ENCODE data around the gene LIM2. TPM values are rescaled to one million over a fixed set of nuclear protein-coding genes. Genes with fewer than 3 reads are reported as not detected.
"Not testable (repeated sequence)": the region's sequence is repeated elsewhere in the genome, so short reads cannot be mapped to it uniquely, and the experiment has no call there.

Gene LIM2
- total RNA-seq, 1 experiment from 2014 or later = not detected

DNA sequence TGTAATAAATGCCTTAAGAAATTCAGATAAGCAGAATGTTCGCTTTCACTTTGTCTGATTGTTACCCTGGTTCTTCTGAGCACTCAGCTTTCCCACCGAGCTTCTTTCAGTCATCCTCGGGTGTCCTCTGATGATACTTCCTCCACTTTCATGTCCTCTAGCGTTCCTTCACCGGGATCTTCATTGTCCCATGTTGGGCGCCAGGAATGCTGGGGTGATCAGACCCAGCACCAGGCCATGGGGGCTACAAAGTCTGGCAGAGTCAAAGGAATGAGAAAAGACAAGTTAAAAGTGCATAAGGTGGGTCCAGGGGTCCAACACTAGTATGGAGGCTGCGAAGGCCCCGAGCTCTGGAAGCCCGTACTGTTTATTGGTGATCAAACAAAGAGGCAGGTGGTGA, 14.3 kb upstream of the LIM2 start:
- Histone ChIP-seq H3K36me3 (no peaks in the 10 kb centered on the region), H3K27me3 (no peaks in the 10 kb centered on the region), H3K4me3 (no peak overlapping the region), H3K9me3 (peaks cover 10% of the 10 kb centered on the region; the same call in 1 of the 2 replicates)
- DNase-seq = no peak

DNA sequence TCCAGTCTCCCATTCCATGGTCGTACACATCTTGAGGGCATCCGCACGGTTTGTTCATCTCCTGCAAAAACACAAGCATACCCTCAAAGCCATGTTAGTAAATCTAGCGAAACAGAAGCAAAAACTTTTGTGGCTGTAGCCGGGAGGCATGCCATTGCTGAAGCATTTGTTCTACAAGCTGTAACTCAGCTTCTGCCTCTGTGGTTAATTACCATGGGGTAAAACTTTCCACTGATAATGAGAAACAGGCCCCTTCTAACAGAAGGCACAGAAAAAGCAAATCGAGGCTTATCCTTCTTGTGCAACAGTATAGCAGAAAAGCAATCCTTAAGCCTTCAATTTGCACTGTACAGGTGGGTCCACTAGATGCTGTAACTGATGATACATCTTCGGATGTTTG, 12.2 kb upstream of the LIM2 start:
- H3K27me3 ChIP-seq = not testable (repeated sequence)

DNA sequence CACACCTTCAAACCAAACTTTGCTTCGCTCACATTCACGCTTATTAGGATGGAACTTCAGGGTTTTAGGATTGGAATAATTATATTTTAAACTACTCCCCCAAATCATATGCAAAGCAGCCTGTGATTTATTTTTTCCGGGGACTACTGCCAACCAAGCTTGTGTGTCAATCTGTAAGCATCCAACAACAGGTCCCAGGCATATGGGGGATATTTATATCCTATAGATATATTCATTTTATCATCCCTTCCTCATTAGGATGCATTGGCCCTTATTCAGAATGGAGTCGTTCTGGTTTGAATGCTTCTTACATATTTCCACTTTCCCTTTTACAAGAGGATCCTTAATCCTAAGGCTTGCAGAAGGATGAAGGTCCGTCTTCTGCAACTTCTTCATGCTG, 11.5 kb upstream of the LIM2 start:
- DNase-seq = no peak
- H3K4me3 ChIP-seq = no peak overlapping the region
- H3K9me3 ChIP-seq = peaks cover 8% of the 10 kb centered on the region; the same call in 1 of the 2 replicates
- H3K27me3 ChIP-seq = no peaks in the 10 kb centered on the region
- H3K36me3 ChIP-seq = no peaks in the 10 kb centered on the region

More for the DNA sequence above, 12.2 kb upstream of the LIM2 start:
- not testable (repeated sequence) for DNase-seq, H3K4me3 ChIP-seq, H3K36me3 ChIP-seq, H3K9me3 ChIP-seq

DNA sequence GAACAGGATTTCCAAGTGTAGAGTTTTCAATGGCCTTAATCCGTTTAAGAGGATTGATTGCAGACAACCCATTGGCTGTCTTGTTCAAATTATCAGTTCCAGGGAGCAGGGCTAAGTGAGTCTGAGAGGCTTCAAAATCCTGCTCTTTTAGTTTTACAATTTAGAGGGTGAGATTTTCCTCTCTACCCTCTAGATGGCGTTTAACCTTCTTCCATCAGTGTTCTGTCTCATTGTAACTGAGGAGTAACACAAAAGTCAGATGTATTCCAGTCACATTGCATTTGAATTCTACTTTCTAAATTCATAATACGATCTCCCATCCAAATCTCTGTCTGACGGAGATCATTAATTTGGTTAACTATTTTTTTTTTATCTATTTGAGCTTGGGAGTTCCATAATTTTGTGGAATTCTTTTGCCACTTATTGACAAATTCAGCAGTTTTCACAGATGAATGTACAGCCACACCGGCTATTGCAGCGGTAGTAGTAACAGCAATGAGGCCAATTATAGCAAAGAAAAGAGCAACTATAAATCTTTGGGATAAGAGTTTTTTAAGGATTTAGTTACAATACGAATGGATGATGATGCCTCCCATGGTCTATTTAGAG, 10.4 kb upstream of the LIM2 start:
- no peaks in the 10 kb centered on the region for H3K36me3 ChIP-seq
- H3K4me3 ChIP-seq = no peak overlapping the region
- H3K27me3 ChIP-seq = no peaks in the 10 kb centered on the region
- no peak for DNase-seq
- H3K9me3 ChIP-seq = peaks cover 8% of the 10 kb centered on the region; the same call in 1 of the 2 replicates

DNA sequence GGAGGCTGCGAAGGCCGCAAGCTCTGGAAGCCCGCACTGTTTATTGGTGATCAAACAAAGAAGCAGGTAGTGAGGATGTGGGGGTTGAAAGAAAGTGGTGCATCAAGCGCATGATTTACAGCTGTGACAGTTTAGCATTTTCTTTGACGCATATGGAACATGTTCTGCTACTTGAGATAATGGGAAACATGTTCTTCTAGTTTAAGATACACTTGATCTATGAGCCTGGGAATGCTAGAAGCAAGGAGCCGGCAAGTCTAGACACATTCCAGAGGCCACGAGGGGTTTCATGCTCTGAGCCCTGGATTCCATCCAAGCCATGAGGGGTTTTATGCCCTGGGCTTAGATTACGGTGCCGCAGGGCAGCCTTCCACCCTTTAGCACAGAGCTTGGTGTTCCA, 9.7 kb upstream of the LIM2 start:
- DNase-seq, H3K27me3 ChIP-seq, H3K4me3 ChIP-seq, H3K9me3 ChIP-seq, H3K36me3 ChIP-seq: not testable (repeated sequence)

DNA sequence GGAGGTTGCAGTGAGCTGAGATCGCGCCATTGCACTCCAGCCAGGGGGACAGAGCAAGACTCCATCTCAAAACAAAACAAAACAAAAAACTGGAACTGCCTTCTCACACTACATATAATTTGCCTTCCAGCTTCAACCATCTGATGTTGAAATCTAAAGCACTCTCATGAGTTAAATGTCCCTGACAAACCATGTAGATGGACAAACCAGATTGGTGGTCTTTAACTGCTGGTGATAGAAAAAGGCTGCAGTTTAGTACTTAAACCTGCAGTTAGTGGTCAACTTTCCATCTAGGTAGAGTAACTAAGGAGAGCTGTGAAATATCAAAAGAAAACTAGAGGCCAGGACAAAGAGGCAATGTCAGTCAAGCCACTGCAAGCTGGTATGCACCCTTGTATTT, 8.4 kb upstream of the LIM2 start:
- no peaks in the 10 kb centered on the region for H3K36me3 ChIP-seq
- H3K27me3 ChIP-seq = no peaks in the 10 kb centered on the region
- no peaks in the 10 kb centered on the region for H3K9me3 ChIP-seq
- no peak for DNase-seq
- no peak overlapping the region for H3K4me3 ChIP-seq

DNA sequence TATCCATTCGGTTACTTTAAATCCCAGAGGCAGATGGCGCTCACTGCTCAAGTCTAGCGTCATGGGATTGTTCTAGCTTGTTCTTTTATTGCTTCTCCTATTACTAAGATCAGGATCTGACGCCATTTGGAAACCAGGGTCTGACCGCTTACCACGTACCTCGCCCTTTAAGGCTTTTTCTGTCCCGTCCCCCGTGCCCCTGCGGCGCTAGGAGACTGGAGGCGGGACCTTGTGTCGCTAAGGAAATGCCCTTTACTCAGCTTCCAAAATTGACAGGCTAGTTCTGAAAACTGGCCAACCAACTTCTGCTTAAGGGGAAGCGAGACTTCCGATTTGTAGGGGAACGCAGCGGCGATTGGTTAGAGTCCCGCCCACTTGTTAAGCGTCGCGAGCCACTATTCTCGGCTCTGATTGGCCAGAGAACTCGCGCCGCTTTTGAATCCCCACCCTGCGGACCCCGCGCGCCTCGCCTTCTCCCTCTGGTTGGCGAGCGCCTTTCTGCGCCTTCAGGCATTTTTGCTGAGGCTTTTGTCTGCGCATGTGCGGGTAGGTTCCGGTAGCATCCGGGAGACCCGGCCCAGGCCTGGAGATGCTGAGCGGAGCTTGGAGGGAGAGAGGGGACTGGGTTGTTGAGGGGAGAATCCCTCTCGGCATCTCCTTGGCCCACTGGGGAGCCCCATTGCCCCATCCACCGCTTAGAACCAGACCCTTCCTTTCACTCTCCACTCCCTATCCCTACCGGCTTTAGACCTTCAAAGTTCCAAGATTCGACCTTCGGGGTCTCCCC, 6.5 kb upstream of the LIM2 start:
- DNase-seq = peak; percentile 96
- Histone ChIP-seq H3K27me3 (no peaks in the 10 kb centered on the region), H3K9me3 (no peaks in the 10 kb centered on the region), H3K36me3 (no peaks in the 10 kb centered on the region), H3K4me3 (peak overlapping the region; percentile 60)

DNA sequence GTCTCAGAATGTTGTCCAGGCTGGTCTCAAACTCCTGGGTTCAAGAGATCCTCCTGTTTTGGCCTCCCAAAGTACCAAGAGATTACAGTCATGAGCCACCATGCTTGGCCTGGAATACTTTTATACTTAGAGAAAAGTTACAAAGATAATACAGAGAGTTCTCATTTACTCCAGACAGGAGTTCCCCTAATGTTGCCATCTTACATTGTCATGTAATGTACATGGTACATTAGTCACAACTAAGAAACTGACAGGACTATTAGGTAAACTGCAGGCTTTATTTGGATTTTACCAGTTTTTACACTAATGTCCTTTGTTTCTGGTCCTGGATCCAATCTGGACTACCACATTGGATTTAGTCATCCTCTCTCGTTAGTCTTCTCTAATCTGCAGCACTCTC, 4.9 kb upstream of the LIM2 start:
- Histone ChIP-seq H3K4me3 (no peak overlapping the region), H3K27me3 (no peaks in the 10 kb centered on the region), H3K9me3 (no peaks in the 10 kb centered on the region), H3K36me3 (no peaks in the 10 kb centered on the region)
- DNase-seq = no peak

DNA sequence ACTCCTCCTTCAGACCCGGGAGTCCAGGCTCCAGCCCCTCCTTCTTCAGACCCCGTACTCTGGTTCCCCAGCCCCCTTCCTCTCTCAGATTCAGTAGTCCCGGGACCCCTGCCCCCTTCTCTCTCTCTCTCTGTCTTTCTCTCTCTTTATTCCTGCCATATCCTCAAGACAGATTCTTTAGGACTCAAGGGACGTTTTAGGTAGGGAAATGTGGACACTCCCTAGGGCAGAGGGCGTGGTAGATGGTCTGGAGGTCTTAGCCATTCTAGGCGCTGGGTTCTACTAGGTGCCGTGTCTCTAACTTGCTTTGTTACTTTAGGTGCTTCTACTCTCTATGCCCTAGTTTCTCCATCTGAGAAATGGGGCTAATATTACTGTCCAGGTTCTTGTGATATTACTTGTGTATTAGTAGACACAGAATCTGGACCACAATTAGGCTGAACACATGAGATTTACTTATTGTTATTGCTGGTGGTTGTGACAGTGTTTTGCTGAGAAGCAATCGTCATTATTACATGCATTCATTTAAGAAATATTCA, 3.4 kb upstream of the LIM2 start:
- no peak overlapping the region for H3K4me3 ChIP-seq
- no peaks in the 10 kb centered on the region for H3K9me3 ChIP-seq
- H3K36me3 ChIP-seq = no peaks in the 10 kb centered on the region
- no peak for DNase-seq
- H3K27me3 ChIP-seq = no peaks in the 10 kb centered on the region

DNA sequence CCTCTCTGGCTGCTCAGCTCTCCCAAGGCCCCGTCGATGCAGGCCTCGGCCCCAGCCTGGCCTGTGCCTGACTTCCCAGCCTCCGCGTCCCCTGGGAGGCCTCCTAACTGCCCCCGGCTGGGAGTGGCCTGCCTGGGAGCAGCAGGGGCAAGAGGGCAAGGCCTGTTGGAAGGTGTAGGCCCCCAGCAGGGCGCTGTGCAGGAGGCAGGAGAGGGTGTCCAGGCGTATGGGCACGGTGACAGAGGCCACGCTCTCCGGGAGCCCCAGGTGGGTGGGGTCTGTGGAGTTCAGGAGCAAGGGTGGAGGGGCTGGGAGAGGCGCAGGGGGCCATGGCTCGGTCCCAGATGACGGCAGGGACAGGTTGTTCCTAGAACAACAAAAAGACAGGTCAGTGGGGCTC, 1.4 kb upstream of the LIM2 start:
- Histone ChIP-seq H3K9me3 (no peaks in the 10 kb centered on the region), H3K4me3 (no peak overlapping the region), H3K27me3 (no peaks in the 10 kb centered on the region), H3K36me3 (no peaks in the 10 kb centered on the region)
- no peak for DNase-seq

DNA sequence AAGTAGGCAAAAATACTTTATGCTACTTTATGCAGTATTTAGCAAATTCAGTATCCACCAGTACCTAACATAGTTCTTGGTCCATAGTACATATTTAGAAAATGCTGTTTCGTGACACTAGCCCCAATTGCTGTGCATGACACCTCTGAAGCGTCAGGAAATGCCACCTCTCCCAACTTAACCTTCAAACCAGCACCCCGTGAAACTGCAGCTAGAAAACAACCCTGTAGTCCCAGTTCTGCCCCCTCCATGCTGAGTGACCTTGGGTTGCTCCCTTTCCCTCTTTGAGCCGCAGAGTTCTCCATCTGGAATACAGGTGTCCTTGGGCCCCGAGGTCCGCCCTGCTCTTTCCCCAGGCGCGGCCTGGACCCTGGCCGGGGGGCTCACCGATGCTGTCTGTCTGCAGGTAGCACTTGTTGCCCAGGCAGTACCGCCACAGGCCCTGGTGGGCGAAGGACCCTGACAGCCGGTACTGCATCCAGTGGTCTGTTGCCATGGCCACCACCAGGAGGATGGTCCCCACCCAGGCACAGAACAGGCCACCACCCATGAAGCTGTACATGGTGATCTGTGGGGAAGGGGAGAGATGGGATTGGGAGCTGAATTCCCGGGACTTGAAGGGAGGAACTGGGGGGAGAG, 773 bp downstream of the LIM2 start:
- Histone ChIP-seq H3K36me3 (no peaks in the 10 kb centered on the region), H3K9me3 (no peaks in the 10 kb centered on the region), H3K27me3 (no peaks in the 10 kb centered on the region), H3K4me3 (no peak overlapping the region)
- no peak for DNase-seq

DNA sequence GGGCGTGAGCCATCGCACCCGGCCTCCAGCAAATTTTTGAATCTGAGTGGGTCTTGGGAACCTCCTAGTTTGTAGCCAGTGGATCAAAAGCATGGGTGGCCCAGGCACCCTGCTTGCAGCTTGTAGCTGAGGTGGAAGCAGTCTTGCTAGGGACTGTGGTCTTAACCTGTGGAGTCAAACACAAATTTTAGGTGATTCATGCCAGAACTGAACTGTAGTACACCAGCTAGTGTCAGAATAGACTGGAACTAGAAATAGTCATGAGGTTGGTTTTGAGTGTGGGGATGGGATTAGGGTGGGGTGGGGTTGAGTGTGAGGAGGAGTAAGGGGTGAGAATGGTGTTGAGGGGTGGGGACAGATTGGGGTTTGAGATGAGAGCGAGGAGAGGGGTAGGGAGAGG, 5.8 kb downstream of the LIM2 start:
- no peaks in the 10 kb centered on the region for H3K9me3 ChIP-seq
- no peak for DNase-seq
- H3K27me3 ChIP-seq = no peaks in the 10 kb centered on the region
- no peak overlapping the region for H3K4me3 ChIP-seq
- no peaks in the 10 kb centered on the region for H3K36me3 ChIP-seq

DNA sequence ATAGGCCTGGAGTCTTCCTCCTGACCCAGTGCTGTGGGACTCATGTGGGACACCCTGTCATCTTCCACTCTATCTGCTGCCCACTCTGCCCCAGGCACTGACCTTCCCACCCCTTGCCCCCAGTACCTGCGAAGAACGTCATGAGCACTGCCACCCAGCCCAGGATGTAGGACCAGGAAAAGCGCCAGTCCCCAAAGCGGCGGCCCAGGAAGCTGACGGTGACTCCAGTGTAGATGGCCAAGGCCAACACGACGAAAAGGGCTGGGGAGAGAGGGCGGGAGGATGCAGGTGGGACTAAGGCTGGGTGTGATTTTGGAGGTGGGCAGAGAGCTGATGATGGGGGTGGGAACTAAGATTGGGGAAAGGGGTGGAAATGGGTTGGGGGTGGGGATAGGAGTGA, 7.4 kb downstream of the LIM2 start:
- DNase-seq = no peak
- no peak overlapping the region for H3K4me3 ChIP-seq
- no peaks in the 10 kb centered on the region for H3K9me3 ChIP-seq
- no peaks in the 10 kb centered on the region for H3K36me3 ChIP-seq
- H3K27me3 ChIP-seq = no peaks in the 10 kb centered on the region

DNA sequence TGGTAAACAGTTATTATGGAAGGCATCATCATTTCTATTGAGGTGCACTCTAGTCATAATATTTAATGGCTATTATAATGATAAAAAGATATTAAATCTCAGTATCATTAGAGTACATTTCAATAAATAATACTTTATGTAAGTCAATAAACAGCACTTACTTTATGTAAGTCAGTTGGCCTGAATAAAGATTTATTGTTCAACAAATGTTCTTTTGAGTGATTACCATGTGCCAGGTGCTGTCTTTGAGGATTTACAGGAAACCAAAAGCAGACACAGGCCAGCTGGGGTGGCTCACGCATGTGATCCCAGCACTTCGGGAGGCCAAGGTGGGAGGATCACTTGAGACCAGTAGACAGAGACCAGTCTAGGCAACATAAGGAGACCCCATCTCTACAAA, 10.4 kb downstream of the LIM2 start:
- Histone ChIP-seq H3K4me3 (no peak overlapping the region), H3K9me3 (no peaks in the 10 kb centered on the region), H3K36me3 (no peaks in the 10 kb centered on the region), H3K27me3 (no peaks in the 10 kb centered on the region)
- no peak for DNase-seq

DNA sequence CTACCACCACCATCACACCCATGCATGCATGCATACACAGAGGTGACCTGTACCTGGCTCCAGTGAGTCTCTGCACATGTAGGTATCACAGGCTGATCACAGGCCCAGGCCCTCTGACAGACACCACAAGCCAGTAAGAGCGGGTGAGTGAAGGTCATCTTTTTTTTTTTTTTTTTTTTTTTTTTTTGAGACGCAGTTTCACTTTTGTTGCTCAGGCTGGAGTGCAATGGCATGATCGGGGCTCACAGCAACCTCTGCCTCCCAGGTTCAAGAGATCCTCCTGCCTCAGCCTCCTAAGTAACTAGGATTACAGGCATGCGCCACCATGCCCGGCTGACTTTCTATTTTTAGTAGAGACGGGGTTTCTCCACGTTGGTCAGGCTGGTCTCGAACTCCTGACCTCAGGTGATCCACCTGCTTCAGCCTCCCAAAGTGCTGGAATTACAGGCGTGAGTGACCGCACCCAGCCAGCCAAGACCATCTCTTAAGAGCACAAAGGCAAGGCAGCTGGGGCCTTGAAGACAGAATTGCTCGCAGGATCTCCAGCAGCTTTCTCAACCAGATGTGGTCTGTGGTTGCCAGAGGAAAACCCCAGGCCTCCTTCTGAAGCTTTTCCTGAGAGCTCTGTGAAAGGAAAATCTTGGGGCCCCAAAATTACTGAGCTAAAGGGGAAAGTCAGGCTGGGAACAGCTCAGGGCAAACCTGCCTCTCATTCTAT, 12.1 kb downstream of the LIM2 start:
- no peaks in the 10 kb centered on the region for H3K27me3 ChIP-seq
- no peaks in the 10 kb centered on the region for H3K9me3 ChIP-seq
- H3K4me3 ChIP-seq = no peak overlapping the region
- no peak for DNase-seq
- no peaks in the 10 kb centered on the region for H3K36me3 ChIP-seq

DNA sequence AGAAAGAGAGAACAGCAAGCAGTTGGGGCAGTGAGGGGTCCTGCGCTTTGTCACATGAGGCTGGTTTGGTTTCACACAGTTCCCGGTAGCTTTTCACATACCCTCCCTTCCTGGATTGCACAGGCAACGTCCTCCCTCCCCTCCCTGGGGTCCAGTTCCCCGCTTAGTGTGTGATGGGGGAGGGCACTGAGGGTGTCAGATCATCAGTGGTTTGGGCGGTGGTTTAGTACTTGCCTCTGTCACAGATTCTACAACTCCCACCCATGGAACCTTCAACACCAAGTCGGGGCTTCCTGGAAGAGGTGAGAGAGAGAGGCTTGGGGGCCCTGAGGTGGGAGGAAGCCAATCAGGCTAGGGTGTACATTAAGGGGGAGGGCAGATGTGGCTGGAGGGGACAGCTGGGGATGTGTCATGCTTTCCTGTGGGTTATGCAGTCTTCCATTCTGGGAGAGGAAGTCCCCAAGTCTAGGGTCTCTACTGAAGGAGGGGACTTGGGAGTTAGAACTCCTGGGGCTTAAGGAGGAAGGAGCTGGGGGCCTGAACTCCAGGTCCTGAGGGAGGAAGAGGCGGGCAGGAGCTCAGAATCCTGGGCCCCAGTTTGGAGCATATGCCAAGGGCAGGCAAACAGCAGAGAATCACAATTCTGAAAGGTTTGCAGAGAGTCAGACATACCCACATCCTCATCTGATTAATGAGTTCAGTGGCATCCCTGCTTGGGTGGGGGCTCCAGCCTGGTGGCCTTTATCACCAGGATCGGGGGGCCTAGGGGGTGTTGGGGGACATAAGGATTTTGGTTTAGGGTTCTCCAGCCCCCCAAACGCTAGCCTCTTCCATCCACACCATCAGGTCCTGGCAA, 14.9 kb downstream of the LIM2 start, which contains the start of gene NKG7:
Gene NKG7 (minus strand): TSS at position 6 of the 856 bp plus-strand sequence. CDS start 119 bp downstream, outside the sequence.
- no peaks in the 10 kb centered on the region for H3K9me3 ChIP-seq
- H3K4me3 ChIP-seq = no peak within 1 kb of the TSS
- no peaks in the 10 kb centered on the region for H3K27me3 ChIP-seq
- no peaks in the 10 kb centered on the region for H3K36me3 ChIP-seq
- DNase-seq = no peak

Data from MG63 (cell line).